GM23338 (cell line): ENCODE data around the gene MFNG. TPM values are rescaled to one million over a fixed set of nuclear protein-coding genes. Genes with fewer than 3 reads are reported as not detected.

Source experiments
- ATAC-seq: fragments of 200-7000 bp; cut with Tn5 transposase; 3 replicates; pipeline ENCODE4 v1.9.1; 2020
- DNase-seq: peaks from one replicate; pipeline ENCODE4 v3.0.0-alpha.2; 2015; ENCODE audit warnings: low spot score
- H2AFZ ChIP-seq: fragments of 200-600 bp; sonication (generic); 2 replicates; pipeline ENCODE4 v1.8.0; 2016; ENCODE audit warnings: antibody characterized with exemption, mild to moderate bottlenecking, moderate library complexity
- H3F3A ChIP-seq: fragments of 200-600 bp; sonication (generic); replicated peaks from 2 replicates; pipeline ENCODE4 v1.8.0; 2017; ENCODE audit warnings: antibody characterized with exemption, mixed run types, low read depth
- H3K27ac ChIP-seq: fragments of 200-600 bp; sonication (generic); 2 replicates; pipeline ENCODE4 v1.6.1; 2016; ENCODE audit warnings: low read depth
- H3K27me3 ChIP-seq: fragments of 200-600 bp; sonication (generic); 2 replicates; pipeline ENCODE4 v1.8.0; 2016; ENCODE audit warnings: mild to moderate bottlenecking, mixed run types, moderate library complexity; ENCODE audit not compliant: insufficient read depth
- H3K36me3 ChIP-seq: fragments of 200-600 bp; sonication (generic); 2 replicates; pipeline ENCODE4 v1.8.0; 2016; ENCODE audit warnings: mild to moderate bottlenecking; ENCODE audit not compliant: insufficient read depth
- H3K4me1 ChIP-seq: fragments of 200-600 bp; sonication (generic); 2 replicates; pipeline ENCODE4 v1.8.0; 2016; ENCODE audit warnings: mild to moderate bottlenecking, moderate library complexity; ENCODE audit not compliant: insufficient read depth
- H3K4me2 ChIP-seq: fragments of 200-600 bp; sonication (generic); 2 replicates; pipeline ENCODE4 v1.7.1; 2017; ENCODE audit warnings: mixed run types
- H3K4me3 ChIP-seq: fragments of 200-600 bp; sonication (generic); 2 replicates; pipeline ENCODE4 v1.6.1; 2016; ENCODE audit warnings: mixed run types
- H3K79me2 ChIP-seq: fragments of 200-600 bp; sonication (generic); replicated peaks from 2 replicates; pipeline ENCODE4 v1.8.0; 2017; ENCODE audit warnings: mild to moderate bottlenecking; ENCODE audit not compliant: insufficient read depth
- H3K9me2 ChIP-seq: fragments of 200-600 bp; sonication (generic); 2 replicates; pipeline ENCODE4 v1.8.0; 2017; ENCODE audit not compliant: insufficient read depth
- H4K20me1 ChIP-seq: fragments of 200-600 bp; sonication (generic); replicated peaks from 2 replicates; pipeline ENCODE4 v1.8.0; 2017; ENCODE audit warnings: mild to moderate bottlenecking; ENCODE audit not compliant: insufficient read depth
- H3K27ac Mint-ChIP-seq: 2 replicates; pipeline ENCODE4 v1.8.0; 2020; ENCODE audit warnings: inconsistent platforms, mild to moderate bottlenecking, moderate library complexity, mixed read lengths
- H3K27me3 Mint-ChIP-seq: 3 replicates; pipeline ENCODE4 v1.8.0; 2022; ENCODE audit warnings: low read depth, mild to moderate bottlenecking, moderate library complexity, mixed read lengths, inconsistent platforms; ENCODE audit not compliant: insufficient read depth, poor library complexity
- H3K36me3 Mint-ChIP-seq: 3 replicates; pipeline ENCODE4 v1.8.0; 2021; ENCODE audit warnings: low read depth, mild to moderate bottlenecking, inconsistent platforms, moderate library complexity, mixed read lengths
- H3K4me1 Mint-ChIP-seq: 3 replicates; pipeline ENCODE4 v1.8.0; 2020; ENCODE audit warnings: mild to moderate bottlenecking, inconsistent platforms, mixed read lengths
- H3K4me3 Mint-ChIP-seq: 3 replicates; pipeline ENCODE4 v1.8.0; 2021; ENCODE audit warnings: moderate library complexity, mild to moderate bottlenecking, inconsistent platforms, mixed read lengths
- H3K9me3 Mint-ChIP-seq: 3 replicates; pipeline ENCODE4 v1.8.0; 2020; ENCODE audit warnings: moderate library complexity, mild to moderate bottlenecking, inconsistent platforms, mixed read lengths
- CREB1 ChIP-seq: fragments of 250-450 bp; sonication (Bioruptor Pico); IDR thresholded peaks from 2 replicates; pipeline ENCODE4 v1.5.0; 2020; ENCODE audit warnings: low read depth, mild to moderate bottlenecking, moderate library complexity
- CTCF ChIP-seq, 2 experiments: fragments of 200-600 bp in 1 of 2; sonication (generic) in 1 of 2; conservative IDR thresholded peaks; 2 replicates each; pipeline versions ENCODE4 v1.5.1 to v1.6.1; 2016 to 2017; ENCODE audit warnings: antibody characterized with exemption in 2 of 2, low read depth in 2 of 2, mild to moderate bottlenecking in 2 of 2, moderate library complexity in 1 of 2
- ETS1 ChIP-seq: IDR thresholded peaks from 2 replicates; pipeline ENCODE4 v1.6.1; 2016; ENCODE audit warnings: antibody characterized with exemption
- POLR2AphosphoS5 ChIP-seq: IDR thresholded peaks from 2 replicates; pipeline ENCODE4 v1.6.1; 2016; ENCODE audit warnings: antibody characterized with exemption, low read depth
- REST ChIP-seq: IDR thresholded peaks from one replicate; pipeline ENCODE4 v1.6.1; 2018; ENCODE audit warnings: antibody characterized with exemption; ENCODE audit not compliant: unreplicated experiment
- polyA plus RNA-seq: library from polyadenylated mRNA; unstranded; fragments of >200 nt; fragmentation: Nextera tagmentation; extraction: Ambion mirVana; gene quantifications from 2 replicates; pipeline ENCODE4 v1.2.1, GENCODE V29; 2016
- total RNA-seq: library from RNA; depleted of rRNA; stranded (reverse); fragments of >200 nt; shearing (Covaris generic); gene quantifications from 2 replicates; pipeline ENCODE4 v1.2.3, GENCODE V29; 2014

The MFNG gene
- total and polyA plus RNA-seq, 2 experiments from 2014 or later = 1.4 to 1.9 TPM

- no peak for DNase-seq
- no peaks in the 10 kb centered on the region for H3K36me3 ChIP-seq
- H3K36me3 Mint-ChIP-seq = peaks cover 8% of the 10 kb centered on the region; the same call in 2 of the 3 replicates
- peak overlapping the region; percentile 43; the same call in 1 of the 3 replicates for H3K4me3 Mint-ChIP-seq
- no peak for ATAC-seq
- no peak overlapping the region for H3K4me3 ChIP-seq
- H4K20me1 ChIP-seq = no peaks in the 10 kb centered on the region
- no peak overlapping the region for H2AFZ ChIP-seq
- H3K4me2 ChIP-seq = no peak overlapping the region
- peaks cover 4% of the 10 kb centered on the region; the same call in 1 of the 2 replicates for H3F3A ChIP-seq
- H3K27ac ChIP-seq = no peak overlapping the region
- no peaks in the 10 kb centered on the region for H3K9me2 ChIP-seq
- peaks cover 6% of the 10 kb centered on the region; the same call in 2 of the 3 replicates for H3K9me3 Mint-ChIP-seq
- H3K4me1 Mint-ChIP-seq = peaks cover 14% of the 10 kb centered on the region
- H3K27ac Mint-ChIP-seq = no peak overlapping the region
- H3K27me3 Mint-ChIP-seq = peaks cover 21% of the 10 kb centered on the region
- TF ChIP-seq ETS1 (no peak), REST (no peak), CTCF (conservative IDR thresholded peaks at IDR 0.05; ENCODE audit: low read depth in 2 of 2) (no peak)
- peaks cover 9% of the 10 kb centered on the region; the same call in 1 of the 2 replicates for H3K4me1 ChIP-seq
- no peaks in the 10 kb centered on the region for H3K79me2 ChIP-seq
- peaks cover 32% of the 10 kb centered on the region for H3K27me3 ChIP-seq
These were observed 34.6 kb upstream of the MFNG start for GRCh38 chr22:37520776-37521191.

GRCh38 chr22:37519268-37520195, 33.3 kb upstream of the MFNG start, which contains the start of gene CARD10:
TSS of gene CARD10 (minus strand) at chr22:37519415. CDS start at chr22:37519200, 215 bp downstream.
- Mint-ChIP-seq H3K27ac (no peak within 1 kb of the TSS), H3K27me3 (peaks cover 21% of the 10 kb centered on the region), H3K9me3 (peaks cover 6% of the 10 kb centered on the region; the same call in 2 of the 3 replicates), H3K36me3 (peaks cover 8% of the 10 kb centered on the region; the same call in 2 of the 3 replicates), H3K4me3 (peak within 1 kb of the TSS; percentile 78), H3K4me1 (peaks cover 14% of the 10 kb centered on the region)
- ATAC-seq (peak; percentile 69), DNase-seq (peak; percentile 67)
- no peaks in the 10 kb centered on the region for H4K20me1 ChIP-seq
- H3K4me1 ChIP-seq = peaks cover 9% of the 10 kb centered on the region; the same call in 1 of the 2 replicates
- H3K36me3 ChIP-seq = no peaks in the 10 kb centered on the region
- H3F3A ChIP-seq = peaks cover 4% of the 10 kb centered on the region; the same call in 1 of the 2 replicates
- TF ChIP-seq POLR2AphosphoS5 (0 out of 2 replicates have a peak, but pooled peaks have one; percentile 28), CREB1 (no peak)
- H3K9me2 ChIP-seq = no peaks in the 10 kb centered on the region
- H3K4me3 ChIP-seq = peak within 1 kb of the TSS; percentile 69
- H3K27ac ChIP-seq = no peak within 1 kb of the TSS
- H3K79me2 ChIP-seq = no peaks in the 10 kb centered on the region
- H3K27me3 ChIP-seq = peaks cover 32% of the 10 kb centered on the region
- peak within 1 kb of the TSS; percentile 96 for H2AFZ ChIP-seq
- H3K4me2 ChIP-seq = peak within 1 kb of the TSS; percentile 84
